ENCODE measurements around the gene KRT24.

DNA sequence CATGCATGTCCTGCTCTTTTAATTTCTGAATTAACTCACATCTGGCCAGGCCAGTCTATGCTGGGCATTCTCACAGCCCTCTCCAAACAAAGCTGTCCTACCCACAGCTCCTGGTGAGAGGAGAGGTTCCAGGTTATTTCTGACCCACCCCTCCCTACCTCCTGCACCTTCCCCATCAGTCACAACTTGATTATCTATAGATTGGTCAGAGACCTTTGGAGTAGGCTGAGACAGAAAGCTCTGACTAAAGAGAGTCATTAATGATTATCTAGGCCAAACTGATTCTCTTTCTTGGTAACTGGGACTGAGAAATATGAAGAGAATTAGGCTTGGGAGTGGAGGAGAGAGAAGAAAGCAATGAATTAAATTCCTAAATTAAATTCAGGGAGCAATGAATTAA, 37.2 kb downstream of the KRT24 start:
- no peak for TF ChIP-seq CTCF (IDR thresholded peaks at IDR 0.05)
- no peak for TF ChIP-seq POLR2A (IDR thresholded peaks at IDR 0.05)
